ENCODE results near the gene FNBP1.
A peak's percentile ranks its signal among the peaks of the same experiment; 100 is the strongest.
"Not testable (repeated sequence)": the region's sequence is repeated elsewhere in the genome, so short reads cannot be mapped to it uniquely, and the experiment has no call there.

Gene FNBP1

DNA sequence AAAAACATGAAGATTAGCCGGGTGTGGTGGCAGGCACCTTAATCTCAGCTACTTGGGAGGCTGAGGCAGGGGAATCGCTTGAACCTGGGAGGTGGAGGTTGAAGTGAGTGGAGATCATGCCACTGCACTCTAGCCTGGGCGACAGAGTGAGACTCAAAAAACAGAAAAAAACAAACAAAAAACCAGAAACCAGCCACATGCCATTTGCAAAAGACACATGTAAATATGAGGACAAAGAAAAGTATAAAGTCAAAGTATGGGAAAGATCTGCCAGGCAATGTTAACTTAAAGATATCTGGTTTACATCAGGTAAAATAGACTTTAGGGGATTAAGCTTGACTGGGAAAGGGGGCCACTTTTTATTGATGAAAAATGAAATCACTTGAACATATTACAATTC is 90.7 kb downstream of the FNBP1 start:
- no peak overlapping the region for H3K4me3 ChIP-seq (ENCODE audit: low read depth, low read length)
- no peak for DNase-seq (ENCODE audit: low read depth)
- TF ChIP-seq, protein P1, sequence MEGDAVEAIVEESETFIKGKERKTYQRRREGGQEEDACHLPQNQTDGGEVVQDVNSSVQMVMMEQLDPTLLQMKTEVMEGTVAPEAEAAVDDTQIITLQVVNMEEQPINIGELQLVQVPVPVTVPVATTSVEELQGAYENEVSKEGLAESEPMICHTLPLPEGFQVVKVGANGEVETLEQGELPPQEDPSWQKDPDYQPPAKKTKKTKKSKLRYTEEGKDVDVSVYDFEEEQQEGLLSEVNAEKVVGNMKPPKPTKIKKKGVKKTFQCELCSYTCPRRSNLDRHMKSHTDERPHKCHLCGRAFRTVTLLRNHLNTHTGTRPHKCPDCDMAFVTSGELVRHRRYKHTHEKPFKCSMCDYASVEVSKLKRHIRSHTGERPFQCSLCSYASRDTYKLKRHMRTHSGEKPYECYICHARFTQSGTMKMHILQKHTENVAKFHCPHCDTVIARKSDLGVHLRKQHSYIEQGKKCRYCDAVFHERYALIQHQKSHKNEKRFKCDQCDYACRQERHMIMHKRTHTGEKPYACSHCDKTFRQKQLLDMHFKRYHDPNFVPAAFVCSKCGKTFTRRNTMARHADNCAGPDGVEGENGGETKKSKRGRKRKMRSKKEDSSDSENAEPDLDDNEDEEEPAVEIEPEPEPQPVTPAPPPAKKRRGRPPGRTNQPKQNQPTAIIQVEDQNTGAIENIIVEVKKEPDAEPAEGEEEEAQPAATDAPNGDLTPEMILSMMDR (IDR thresholded peaks at IDR 0.05; ENCODE audit: low read depth, low read length, missing control alignments) = no peak

DNA sequence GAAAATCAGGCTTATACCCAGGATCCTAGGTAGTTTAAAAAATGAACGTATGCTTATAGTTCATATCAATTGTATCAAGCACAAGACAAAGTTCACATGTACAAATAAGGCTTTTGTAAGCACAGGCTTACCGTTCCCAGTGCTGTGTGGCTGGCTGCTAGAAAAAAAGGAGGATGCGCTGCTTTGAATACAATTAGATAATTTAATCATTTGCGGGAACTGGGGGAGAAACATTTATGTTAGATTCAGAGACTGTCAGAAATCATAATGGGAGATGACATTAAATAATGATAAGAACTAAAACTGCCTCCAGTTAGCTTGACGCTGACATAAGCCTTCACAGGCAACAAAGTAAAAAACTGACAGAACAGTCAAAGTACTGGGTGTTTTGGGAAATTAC is 93.2 kb downstream of the FNBP1 start:
- TF ChIP-seq, protein P1 (IDR thresholded peaks at IDR 0.05; ENCODE audit: low read depth, low read length, missing control alignments) = no peak
- no peak overlapping the region for H3K4me3 ChIP-seq (ENCODE audit: low read depth, low read length)
- no peak for DNase-seq (ENCODE audit: low read depth)

DNA sequence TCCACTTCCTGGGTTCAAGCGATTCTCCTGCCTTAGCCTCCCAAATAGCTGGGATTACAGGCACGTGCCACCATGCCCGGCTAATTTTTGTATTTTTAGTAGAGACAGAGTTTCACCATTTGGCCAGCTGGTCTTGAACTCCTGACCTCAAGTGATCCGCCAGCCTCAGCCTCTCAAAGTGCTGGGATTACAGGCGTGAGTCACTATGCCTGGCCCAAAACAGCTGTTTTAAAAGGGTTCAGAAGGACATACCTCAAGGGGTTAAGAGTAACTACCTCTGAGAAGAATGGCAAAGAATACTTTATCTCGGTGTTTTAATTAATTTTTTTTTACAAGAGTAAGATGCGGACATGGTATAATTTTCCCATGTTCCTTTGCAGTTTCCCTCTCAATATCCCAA is 94.4 kb downstream of the FNBP1 start:
- DNase-seq (ENCODE audit: low read depth); H3K4me3 ChIP-seq (ENCODE audit: low read depth, low read length): not testable (repeated sequence)

DNA sequence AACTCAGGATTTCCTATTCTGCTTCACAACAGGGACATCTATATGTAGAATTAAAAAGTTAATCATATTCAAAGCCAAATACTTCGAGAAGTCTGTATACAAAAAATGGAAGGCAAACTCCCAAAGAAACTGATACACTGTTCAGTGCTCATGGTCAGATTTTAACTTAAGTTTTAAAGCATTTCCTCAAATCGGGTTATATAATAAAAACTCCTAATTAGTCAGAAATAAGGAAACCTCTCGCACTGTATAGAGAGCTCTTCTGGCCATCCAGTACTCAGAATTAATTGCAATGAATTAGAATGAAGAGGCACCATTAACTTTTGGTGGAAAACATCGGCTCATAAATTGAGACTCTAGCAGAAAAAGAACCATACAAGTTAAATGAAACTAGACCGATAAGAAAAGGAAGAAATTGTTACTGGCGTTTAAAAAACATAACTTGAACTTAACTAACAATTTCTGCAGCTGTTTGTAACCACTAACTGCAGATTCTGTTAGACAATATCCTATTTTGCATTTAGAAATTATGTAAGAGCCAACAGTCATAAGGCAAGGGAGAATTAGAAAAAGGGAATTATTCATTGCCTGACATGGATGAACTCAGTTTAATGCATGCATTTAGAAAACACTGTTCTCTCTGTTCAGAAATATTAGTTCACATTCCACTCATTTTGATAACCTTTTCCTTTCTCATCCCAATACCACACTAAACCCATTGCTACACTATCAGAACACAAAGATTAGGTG is 96.6 kb downstream of the FNBP1 start:
- TF ChIP-seq, protein P1 (IDR thresholded peaks at IDR 0.05; ENCODE audit: low read depth, low read length, missing control alignments) = no peak
- no peak for DNase-seq (ENCODE audit: low read depth)
- no peak overlapping the region for H3K4me3 ChIP-seq (ENCODE audit: low read depth, low read length)

DNA sequence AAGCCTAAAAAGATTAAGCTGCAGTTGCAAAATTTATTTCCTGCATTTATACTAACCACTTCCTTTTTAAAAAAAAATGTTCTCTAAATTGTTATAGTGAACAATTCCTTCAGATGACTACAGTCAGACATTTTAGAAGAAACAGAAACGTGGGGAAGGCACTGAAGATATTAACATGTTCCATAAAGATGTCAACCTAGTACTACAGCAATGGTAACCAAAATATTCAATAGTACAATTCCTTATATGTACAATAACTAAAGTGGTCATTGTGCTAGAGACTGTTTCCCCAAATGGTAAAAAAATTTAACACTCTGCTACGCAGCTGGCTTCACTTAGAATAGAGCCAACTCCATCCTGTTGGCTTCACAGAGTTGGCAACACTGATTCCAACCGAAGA is 97.7 kb downstream of the FNBP1 start:
- no peak for DNase-seq (ENCODE audit: low read depth)
- TF ChIP-seq, protein P1 (IDR thresholded peaks at IDR 0.05; ENCODE audit: low read depth, low read length, missing control alignments) = no peak
- no peak overlapping the region for H3K4me3 ChIP-seq (ENCODE audit: low read depth, low read length)

DNA sequence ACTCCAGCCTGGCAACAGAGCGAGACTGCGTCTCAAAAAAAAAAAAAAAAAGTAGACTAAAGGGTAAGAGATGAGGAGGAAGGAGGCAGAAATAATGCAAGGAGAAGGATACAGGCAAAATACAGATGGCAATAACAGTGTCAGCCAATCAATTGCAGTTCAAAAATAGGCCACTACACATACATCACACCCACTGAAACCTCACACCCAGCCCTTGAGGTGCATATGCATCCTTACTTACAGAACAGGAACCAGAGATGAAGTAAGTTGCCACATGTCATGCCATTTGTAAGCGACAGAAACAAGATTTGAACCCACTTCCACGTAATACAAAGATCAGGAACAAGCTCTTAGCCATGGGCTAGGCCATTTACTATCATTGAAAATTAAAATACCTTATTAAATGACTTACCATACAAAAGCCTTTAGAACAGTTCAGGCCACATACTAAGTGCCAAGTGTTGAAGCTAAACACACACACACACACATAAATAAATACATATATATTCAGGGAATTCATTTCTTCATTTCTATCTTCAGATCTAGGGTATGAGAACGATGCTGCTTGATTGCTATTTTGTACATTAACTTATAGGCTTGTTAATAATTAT is 98.4 kb downstream of the FNBP1 start:
- no peak for DNase-seq (ENCODE audit: low read depth)
- no peak overlapping the region for H3K4me3 ChIP-seq (ENCODE audit: low read depth, low read length)
- TF ChIP-seq, protein P1 (IDR thresholded peaks at IDR 0.05; ENCODE audit: low read depth, low read length, missing control alignments) = peak; percentile 27

DNA sequence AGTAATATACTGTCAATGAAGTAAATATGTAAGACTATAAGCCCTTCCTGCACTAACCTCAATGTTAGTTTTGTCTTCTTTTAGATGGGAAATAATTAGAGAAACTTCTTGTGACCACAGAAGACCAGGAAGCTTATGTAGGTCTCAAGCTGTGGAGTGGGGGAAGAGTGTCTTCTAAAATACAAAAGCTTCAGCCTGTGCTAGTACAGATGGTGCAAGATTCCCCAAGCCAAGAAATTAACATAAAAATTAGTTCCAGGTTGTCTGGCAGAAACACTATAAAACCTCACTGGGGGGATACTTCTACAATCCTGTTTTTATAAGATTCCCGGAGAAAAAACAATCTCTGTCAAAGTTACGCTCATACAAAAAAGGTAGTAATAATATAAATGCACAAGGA is 103.6 kb downstream of the FNBP1 start:
- DNase-seq (ENCODE audit: low read depth) = no peak
- no peak overlapping the region for H3K4me3 ChIP-seq (ENCODE audit: low read depth, low read length)
- TF ChIP-seq, protein P1 (IDR thresholded peaks at IDR 0.05; ENCODE audit: low read depth, low read length, missing control alignments) = no peak

Measured in GM12864 (cell line).